Endothelial cell of umbilical vein (primary cell): ENCODE data around the gene RAD51B. TPM values are rescaled to one million over a fixed set of nuclear protein-coding genes. Genes with fewer than 3 reads are reported as not detected.
"Not testable (repeated sequence)": the region's sequence is repeated elsewhere in the genome, so short reads cannot be mapped to it uniquely, and the experiment has no call there.

Experiments used
- BruUV-seq: library from RNA; stranded (reverse); fragments of 400-500 nt; replicated peaks from 2 replicates; lab custom pipeline; 2021; lab: Mats Ljungman, UMichigan
- CTCF ChIA-PET: fragments of 300-600, 350-600 bp; sonication (Branson Sonifier 250); formaldehyde crosslinking; loops from one replicate; lab custom pipeline; 2021; ENCODE audit warnings: antibody characterized with exemption, inconsistent platforms; lab: Charles Lee
- POLR2A ChIA-PET: fragments of 300-600, 350-600 bp; sonication (Branson Sonifier 250); formaldehyde crosslinking; loops from one replicate; lab custom pipeline; 2021; ENCODE audit warnings: antibody characterized with exemption, inconsistent platforms; lab: Charles Lee
- DNase-seq: peaks from one replicate; pipeline ENCODE4 v3.0.0-alpha.2; 2011; ENCODE audit warnings: low read depth, low spot score
- FAIRE-seq: peaks from 2 replicates; lab custom pipeline; 2011; peaks lifted over from hg19 to GRCh38; lab: Jason Lieb, UNC
- H2AFZ ChIP-seq: 2 replicates; pipeline ENCODE4 v1.6.0; 2012; ENCODE audit warnings: low read depth, low read length, control low read depth, inconsistent platforms
- H3K27ac ChIP-seq: 2 replicates; pipeline ENCODE4 v1.5.1; 2011; ENCODE audit warnings: low read depth, mild to moderate bottlenecking, control low read depth, low read length, moderate library complexity; ENCODE audit not compliant: insufficient read depth
- H3K27me3 ChIP-seq, 2 experiments: 2 replicates each; pipeline versions ENCODE4 v1.6.0 to v1.6.1; 2011; ENCODE audit warnings: low read length in 2 of 2, mixed read lengths in 1 of 2; ENCODE audit not compliant: control insufficient read depth in 2 of 2, insufficient read depth in 2 of 2
- H3K36me3 ChIP-seq, 2 experiments: 2 replicates in 1 of 2; 3 replicates in 1 of 2; pipeline ENCODE4 v1.5.1; 2011; ENCODE audit warnings: low read length in 2 of 2, mild to moderate bottlenecking in 1 of 2, moderate library complexity in 1 of 2; ENCODE audit not compliant: control insufficient read depth in 2 of 2, insufficient read depth in 2 of 2; ENCODE audit errors: extremely low read depth in 1 of 2
- H3K4me1 ChIP-seq: 3 replicates; pipeline ENCODE4 v1.5.1; 2011; ENCODE audit warnings: mild to moderate bottlenecking, low read length; ENCODE audit not compliant: control insufficient read depth, insufficient read depth; ENCODE audit errors: extremely low read depth
- H3K4me2 ChIP-seq: 2 replicates; pipeline ENCODE4 v1.6.1; 2011; ENCODE audit warnings: low read length, control low read depth, mixed read lengths; ENCODE audit not compliant: insufficient read depth
- H3K4me3 ChIP-seq, 3 experiments: fragments of 200-600 bp in 1 of 3; sonication (generic), shearing (Covaris generic) in 1 of 3; replicated peaks in 1 of 3; 2 replicates each; pipeline ENCODE4 v1.5.1; 2011 to 2016; ENCODE audit warnings: control low read depth in 3 of 3, low read length in 3 of 3, mild to moderate bottlenecking in 2 of 3, inconsistent platforms in 1 of 3, low read depth in 1 of 3, moderate library complexity in 1 of 3; ENCODE audit not compliant: insufficient read depth in 1 of 3
- H3K79me2 ChIP-seq: 2 replicates; pipeline ENCODE4 v1.6.0; 2012; ENCODE audit warnings: low read length, inconsistent platforms; ENCODE audit not compliant: control insufficient read depth, insufficient read depth
- H3K9ac ChIP-seq: replicated peaks from 2 replicates; pipeline ENCODE3; 2011; ENCODE audit warnings: low read length, control low read depth; ENCODE audit not compliant: insufficient read depth; ENCODE audit errors: extremely low read depth
- H3K9me1 ChIP-seq: replicated peaks from 3 replicates; pipeline ENCODE4 v1.6.0; 2011; ENCODE audit warnings: mild to moderate bottlenecking, low read length; ENCODE audit not compliant: control insufficient read depth, insufficient read depth; ENCODE audit errors: extremely low read depth
- H3K9me3 ChIP-seq: replicated peaks from 2 replicates; pipeline ENCODE4 v1.5.1; 2012; ENCODE audit warnings: low read length, inconsistent platforms; ENCODE audit not compliant: control insufficient read depth, insufficient read depth
- H4K20me1 ChIP-seq: replicated peaks from 2 replicates; pipeline ENCODE3; 2011; ENCODE audit warnings: mild to moderate bottlenecking, low read length; ENCODE audit not compliant: control insufficient read depth, insufficient read depth; ENCODE audit errors: extremely low read depth
- EZH2 ChIP-seq: IDR thresholded peaks from 2 replicates; pipeline ENCODE4 v1.6.1; 2012; ENCODE audit warnings: borderline replicate concordance, low read depth, mild to moderate bottlenecking, moderate library complexity, low read length, inconsistent platforms; ENCODE audit not compliant: severe bottlenecking
- FOS ChIP-seq: IDR thresholded peaks from 2 replicates; pipeline ENCODE4 v1.6.1; 2011; ENCODE audit warnings: mild to moderate bottlenecking, low read length, moderate library complexity, borderline replicate concordance; ENCODE audit not compliant: insufficient read depth
- GATA2 ChIP-seq: IDR thresholded peaks from 2 replicates; pipeline ENCODE4 v1.7.0; 2011; ENCODE audit warnings: low read depth, mild to moderate bottlenecking, moderate library complexity, mixed read lengths, low read length; ENCODE audit not compliant: insufficient read length, insufficient read depth
- JUN ChIP-seq: IDR thresholded peaks from 2 replicates; pipeline ENCODE4 v1.6.1; 2011; ENCODE audit warnings: borderline replicate concordance, low read depth; ENCODE audit not compliant: insufficient read length, insufficient read depth
- MAX ChIP-seq: IDR thresholded peaks from 2 replicates; pipeline ENCODE4 v1.6.1; 2011; ENCODE audit not compliant: insufficient read depth, insufficient read length
- POLR2A ChIP-seq: IDR thresholded peaks from 2 replicates; pipeline ENCODE4 v1.6.1; 2012; ENCODE audit warnings: low read depth, mild to moderate bottlenecking, control low read depth, low read length
- POLR2AphosphoS5 ChIP-seq: IDR thresholded peaks from 2 replicates; pipeline ENCODE4 v1.6.1; 2012; ENCODE audit warnings: low read depth, mild to moderate bottlenecking, control low read depth, low read length, moderate library complexity; ENCODE audit not compliant: insufficient read depth
- dilution Hi-C: fragments of 300-500 bp; cut with MboI; formaldehyde crosslinking; loops from one replicate; pipeline ENCODE4 v1.15.0; 2019; ENCODE audit warnings: low sequenced_read_pairs; ENCODE audit not compliant: extremely low pct_ligation_motif_present
- intact Hi-C: fragments of 100-400 bp; cut with micrococcal nuclease; formaldehyde crosslinking; loops from one replicate; pipeline ENCODE4 v1.10.0; 2022
- polyA plus RNA-seq, 4 experiments: library from polyadenylated mRNA; depleted of rRNA in 3 of 4; stranded (reverse) in 3 of 4; unstranded in 1 of 4; fragments of >200 nt; gene quantifications; 2 replicates each; pipeline versions ENCODE4 v1.2.1 to v1.2.3, GENCODE V29; 2011 to 2012; ENCODE audit warnings: missing spikeins in 1 of 4
- total RNA-seq: library from RNA; stranded (reverse); gene quantifications from 2 replicates; pipeline ENCODE4 v1.2.3, GENCODE V29; 2021

Gene RAD51B
- total and polyA plus RNA-seq, 2 donors (not counting 3 experiments of a cell fraction or from before 2014, with no cell fraction given): 3.9 to 19.0 TPM

GRCh38 chr14:68258995-68259394 is 439.4 kb downstream of the RAD51B start:
- FAIRE-seq, H3K27me3 ChIP-seq, H3K9me3 ChIP-seq, dilution Hi-C loops, H3K4me3 ChIP-seq, POLR2A ChIA-PET, H2AFZ ChIP-seq, H4K20me1 ChIP-seq, H3K27ac ChIP-seq, H3K9ac ChIP-seq, H3K9me1 ChIP-seq, H3K79me2 ChIP-seq, H3K4me2 ChIP-seq, H3K36me3 ChIP-seq, DNase-seq, intact Hi-C loops, BruUV-seq: not testable (repeated sequence)
- CTCF ChIA-PET: interaction anchor here (0.9 to 1.1 kb wide), 2 partner anchors 9 to 39 kb away, joined by 3 to 4 read pairs; no protein-coding TSS in a partner anchor
- peaks cover 17% of the 10 kb centered on the region for H3K4me1 ChIP-seq

DNA sequence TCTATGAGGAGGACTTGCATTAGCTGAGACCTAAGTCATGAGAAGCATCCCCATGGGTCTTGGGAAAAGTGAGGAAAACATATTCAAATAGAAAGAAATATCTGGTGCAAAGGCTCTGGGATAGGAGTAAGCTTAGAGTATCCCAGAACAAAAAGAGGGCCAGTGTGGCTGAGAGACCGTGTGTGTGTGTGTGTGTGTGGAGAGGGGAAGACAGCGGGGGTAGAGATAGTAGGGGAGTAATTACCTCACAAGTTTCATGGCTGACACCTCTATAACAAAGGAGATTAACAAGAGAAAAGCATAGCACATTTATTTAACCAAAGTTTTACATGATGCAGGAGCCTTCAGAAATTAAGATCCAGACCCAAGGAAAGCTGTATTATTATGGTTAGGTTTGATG is 440.5 kb downstream of the RAD51B start:
- no peaks in the 10 kb centered on the region for H3K79me2 ChIP-seq
- H4K20me1 ChIP-seq: no peaks in the 10 kb centered on the region
- FAIRE-seq (no peak), DNase-seq (no peak)
- H3K9me1 ChIP-seq: peaks cover 2% of the 10 kb centered on the region
- POLR2A ChIA-PET: no interaction called here
- H3K4me2 ChIP-seq: no peak overlapping the region
- H3K36me3 ChIP-seq: no peaks in the 10 kb centered on the region
- H3K9me3 ChIP-seq: no peaks in the 10 kb centered on the region
- intact Hi-C loops: no loop called here
- H3K9ac ChIP-seq: no peak overlapping the region
- TF ChIP-seq POLR2AphosphoS5 (no peak), FOS (no peak), EZH2 (no peak), POLR2A (no peak), MAX (no peak), JUN (no peak), GATA2 (no peak)
- CTCF ChIA-PET: interaction anchor here (1.3 kb wide), 1 partner anchor 10 kb away, joined by 3 read pairs; no protein-coding TSS in a partner anchor
- no peak overlapping the region for H3K27ac ChIP-seq
- BruUV-seq: no TSS peak
- H3K27me3 ChIP-seq: no peaks in the 10 kb centered on the region
- H2AFZ ChIP-seq: no peak overlapping the region
- no peak overlapping the region for H3K4me3 ChIP-seq
- dilution Hi-C loops: no loop called here
- peaks cover 24% of the 10 kb centered on the region for H3K4me1 ChIP-seq
